GM12875 (cell line): ENCODE measurements around the gene MBP.

Experiments
- H3K4me3 ChIP-seq: one replicate; pipeline ENCODE4 v1.5.1; 2011; ENCODE audit warnings: low read depth, low read length, control low read depth
- CTCF ChIP-seq: IDR thresholded peaks from 2 replicates; pipeline ENCODE4 v1.5.1; 2011; ENCODE audit warnings: low read depth, mild to moderate bottlenecking, control low read depth, inconsistent platforms, low read length, moderate library complexity, borderline replicate concordance; ENCODE audit not compliant: insufficient read depth

MBP gene

DNA sequence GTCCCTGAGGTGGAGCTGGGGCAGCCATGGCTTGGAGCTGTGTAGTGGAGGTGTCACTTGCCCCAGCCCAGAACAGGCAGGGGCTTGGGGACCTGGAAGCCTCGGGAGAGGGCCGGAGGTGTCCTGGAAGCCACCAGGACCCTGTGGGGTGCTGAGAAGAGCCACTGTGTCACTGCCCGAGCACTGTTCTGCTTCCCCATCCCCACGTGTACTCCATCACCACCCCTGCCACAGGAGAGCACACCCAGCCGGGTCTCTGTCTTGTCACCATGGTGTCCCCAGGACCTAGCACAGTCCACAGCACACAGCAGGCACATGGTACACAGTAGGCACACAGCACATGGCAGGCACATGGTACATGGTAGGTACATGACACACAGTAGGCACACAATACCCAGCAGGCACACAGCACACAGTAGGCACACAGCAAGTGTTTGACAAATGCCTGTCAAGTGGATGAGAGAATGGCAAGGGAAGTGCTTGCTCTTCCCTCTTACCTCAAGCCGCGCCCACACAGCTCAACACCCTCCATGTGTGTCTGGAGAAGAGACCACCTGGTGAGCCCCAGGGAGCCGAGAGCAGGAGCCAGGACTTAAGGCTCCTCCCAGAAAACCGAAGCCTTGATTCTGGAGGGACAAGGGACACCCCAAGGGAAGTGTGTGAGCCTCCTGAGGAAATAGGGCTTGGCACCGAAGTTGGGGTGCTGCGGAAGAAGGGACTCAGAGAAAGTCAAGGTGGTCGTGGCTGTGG lies 13.3 kb downstream of the MBP start:
- no peak for TF ChIP-seq CTCF
- no peak overlapping the region for H3K4me3 ChIP-seq

DNA sequence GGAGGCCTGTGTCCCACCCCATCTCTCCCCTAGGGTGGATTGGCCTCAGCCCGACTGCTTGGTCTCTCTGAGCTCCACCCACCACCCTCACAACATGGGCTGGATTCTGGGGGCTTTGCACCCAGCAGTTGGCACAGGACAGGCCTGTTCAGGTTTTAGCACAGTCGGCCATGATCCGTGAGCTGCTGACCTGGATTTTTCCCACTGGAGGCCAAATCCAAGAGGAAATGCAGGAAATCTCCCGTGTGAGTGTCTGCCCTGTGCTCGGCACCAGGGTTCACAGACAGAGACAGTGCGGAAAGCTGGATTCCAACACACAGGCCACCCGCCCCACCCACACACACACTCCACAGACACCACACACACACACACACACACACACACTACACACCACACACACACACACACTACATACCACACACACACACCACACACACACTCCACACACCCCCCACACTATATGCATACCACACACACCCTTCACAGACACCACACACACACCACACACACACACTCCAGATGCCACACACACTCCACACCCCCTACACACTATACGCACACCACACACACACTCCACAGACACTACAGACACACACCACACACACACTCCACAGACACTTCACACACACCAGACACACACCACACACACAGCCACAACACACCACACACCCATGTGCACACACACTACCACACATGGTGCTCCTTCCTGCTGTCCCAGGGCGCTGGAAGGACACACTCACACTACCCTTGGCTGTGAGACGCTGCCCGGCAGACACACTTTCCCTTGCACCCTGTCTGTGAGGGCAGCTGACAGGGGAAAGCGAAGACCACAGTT lies 14.1 kb downstream of the MBP start:
- TF ChIP-seq CTCF = no peak
- no peak overlapping the region for H3K4me3 ChIP-seq

DNA sequence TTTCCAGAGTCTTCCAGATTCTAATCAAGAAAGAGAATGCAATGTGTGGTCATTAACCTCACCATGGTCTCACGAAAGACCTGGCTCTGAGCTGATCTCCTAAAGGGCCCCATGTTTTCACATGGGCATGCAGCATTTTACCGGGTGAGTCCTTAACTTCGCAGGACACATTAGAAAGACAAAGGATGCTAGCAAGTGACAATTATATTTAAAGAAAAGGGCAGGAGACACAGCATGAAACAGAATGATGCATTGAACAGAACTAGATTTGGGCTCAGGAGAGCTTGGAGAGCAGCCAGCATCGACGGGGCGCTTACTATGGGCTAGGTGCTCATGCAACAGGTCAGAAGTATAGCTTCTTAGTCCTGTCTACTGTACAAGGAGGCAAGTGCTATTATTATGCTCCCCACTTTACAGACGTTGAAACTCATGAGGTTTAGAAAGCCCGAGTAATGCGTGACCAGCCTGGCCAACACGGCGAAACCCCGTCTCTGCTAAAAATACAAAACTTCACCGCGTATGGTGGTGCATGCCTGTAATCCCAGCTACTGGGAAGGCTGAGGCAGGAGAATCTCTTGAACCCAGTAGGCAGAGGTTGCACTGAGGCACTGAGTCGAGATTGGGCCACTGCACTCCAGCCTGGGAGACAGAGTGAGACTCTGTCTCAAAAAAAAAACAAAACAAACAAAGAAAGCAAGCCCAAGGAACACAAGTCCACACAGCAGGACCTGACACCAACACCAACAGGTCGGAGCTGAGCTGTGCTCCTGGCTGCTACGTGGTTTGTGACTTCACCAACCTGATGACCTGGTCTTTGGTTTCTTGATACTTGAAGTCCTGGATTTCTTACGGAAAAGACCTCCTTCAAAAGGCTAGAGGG lies 16.1 kb downstream of the MBP start:
- no peak overlapping the region for H3K4me3 ChIP-seq
- no peak for TF ChIP-seq CTCF

DNA sequence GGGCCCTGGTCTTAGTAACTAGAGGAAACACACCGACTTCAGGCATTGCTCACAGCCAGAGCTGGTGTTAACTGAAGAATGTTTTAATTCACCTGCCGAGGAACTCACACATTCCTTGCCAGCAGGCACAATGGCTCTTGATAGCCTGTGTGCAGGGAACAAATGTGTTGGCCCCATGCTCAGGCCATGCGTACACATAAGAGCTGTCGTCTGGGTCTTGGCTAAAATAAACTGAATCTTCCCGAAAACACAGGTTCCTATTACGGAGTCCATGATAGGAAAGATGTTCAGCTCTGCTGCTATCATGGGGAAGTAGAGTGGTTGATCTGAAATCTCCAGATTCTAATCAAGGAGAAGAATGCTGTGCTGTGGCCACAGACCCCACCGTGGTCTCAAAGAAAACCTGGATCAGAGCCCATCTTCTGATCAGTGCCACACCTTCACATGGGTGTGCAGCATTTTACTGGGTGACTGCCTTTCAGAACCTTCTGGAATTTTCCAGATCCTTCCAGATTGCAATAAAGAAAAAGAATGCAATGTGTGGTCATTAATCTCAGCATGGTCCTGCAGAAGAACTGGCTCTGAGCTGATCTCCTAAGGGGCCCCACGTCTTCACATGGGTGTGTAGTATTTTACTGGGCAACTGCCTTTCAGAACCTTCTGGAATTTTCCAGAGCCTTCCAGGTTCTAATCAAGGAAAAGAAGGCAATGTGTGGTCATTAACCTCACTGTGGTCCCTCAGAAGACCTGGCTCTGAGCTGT lies 17.2 kb downstream of the MBP start:
- no peak overlapping the region for H3K4me3 ChIP-seq
- TF ChIP-seq CTCF = no peak

DNA sequence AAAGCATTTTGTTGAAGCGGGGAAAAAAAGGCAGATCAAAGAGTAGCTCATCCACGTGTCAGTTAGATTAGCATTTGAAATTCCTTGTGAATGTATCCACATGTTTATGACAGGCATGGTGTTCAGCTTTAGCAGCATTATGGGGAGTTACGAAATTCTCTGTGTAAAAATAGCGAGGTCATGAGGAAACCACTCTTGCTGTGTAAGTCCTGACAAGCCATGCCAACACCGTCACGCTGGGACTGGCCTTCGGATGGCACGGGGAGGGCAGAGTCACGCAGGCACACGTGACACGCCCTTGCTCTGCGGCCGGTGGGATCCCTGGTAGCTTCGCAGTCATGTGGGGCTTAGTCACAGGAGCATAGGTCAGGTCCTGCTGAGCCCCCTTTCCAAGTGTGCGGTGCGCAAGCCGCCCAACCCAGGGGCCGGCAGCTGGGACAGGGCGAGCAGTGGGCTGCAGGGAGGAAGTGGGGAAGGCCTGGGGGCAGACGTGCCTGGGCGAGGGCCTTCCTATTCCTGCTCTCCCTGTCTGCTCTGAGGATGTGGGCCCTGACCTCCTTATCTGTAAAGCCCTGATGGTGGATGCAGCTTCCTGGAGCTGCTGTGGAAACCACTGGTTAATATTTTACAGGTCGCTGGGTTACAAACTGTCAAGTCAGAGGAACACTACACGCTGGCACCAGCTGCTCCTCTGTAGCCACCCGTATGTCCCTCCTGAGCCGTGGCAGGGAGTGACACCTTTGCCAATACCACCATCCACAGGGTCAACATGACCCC lies 18.0 kb downstream of the MBP start:
- no peak overlapping the region for H3K4me3 ChIP-seq
- TF ChIP-seq CTCF = no peak

GRCh38 chr18:77114152-77114414 lies 18.5 kb downstream of the MBP start:
- H3K4me3 ChIP-seq = no peak overlapping the region

More at GRCh38 chr18:77114152-77114414, 18.5 kb downstream of the MBP start:
- TF ChIP-seq CTCF = no peak
